HG03432 (cell line): Measurements from ENCODE around the gene ATG2A.

Experiments
- ATAC-seq: cut with Tn5 transposase; IDR thresholded peaks from one replicate; pipeline ENCODE4 v1.9.1; 2021; ENCODE audit warnings: mild to moderate bottlenecking, moderate library complexity; ENCODE audit not compliant: unreplicated experiment

Gene ATG2A

DNA sequence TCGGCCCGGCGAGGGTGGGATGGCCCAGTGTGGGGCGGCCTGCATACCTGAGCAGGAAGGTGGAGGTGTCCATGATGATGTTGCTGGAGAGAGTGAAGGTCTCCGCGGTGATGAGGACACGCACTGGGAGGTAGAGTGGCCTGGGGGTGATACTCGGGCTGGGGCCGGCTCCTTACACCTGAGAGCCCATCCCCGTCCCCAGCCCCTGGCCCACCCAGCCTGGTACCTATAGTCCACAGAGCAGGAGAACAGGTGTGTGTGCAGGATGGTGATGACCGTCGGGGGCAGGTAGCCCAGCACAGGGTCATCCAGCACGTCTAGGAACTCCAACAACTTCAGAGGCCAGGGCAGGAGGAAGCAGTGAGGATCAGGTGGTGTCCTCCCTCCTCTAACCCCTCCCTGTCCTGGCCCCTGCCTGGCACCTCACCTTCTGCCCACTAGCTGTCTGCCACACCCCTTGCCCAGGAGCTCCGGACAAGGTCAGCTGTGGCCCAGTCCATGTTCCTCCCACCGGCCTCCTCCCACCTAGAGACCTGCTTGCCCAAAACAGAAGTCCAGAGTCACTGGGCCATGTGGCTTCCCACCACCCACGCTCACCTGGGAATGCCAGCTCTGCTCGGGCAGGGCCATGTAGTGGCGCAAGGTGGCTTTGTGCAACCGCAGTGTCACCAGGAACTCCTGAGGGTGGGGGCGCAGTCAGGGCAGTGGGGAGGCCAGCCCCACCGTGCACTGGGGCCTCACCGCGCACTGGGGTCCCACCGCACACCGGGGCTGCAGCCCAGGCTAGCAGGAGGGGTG is 11.3 kb downstream of the ATG2A start:
- ATAC-seq = no peak

DNA sequence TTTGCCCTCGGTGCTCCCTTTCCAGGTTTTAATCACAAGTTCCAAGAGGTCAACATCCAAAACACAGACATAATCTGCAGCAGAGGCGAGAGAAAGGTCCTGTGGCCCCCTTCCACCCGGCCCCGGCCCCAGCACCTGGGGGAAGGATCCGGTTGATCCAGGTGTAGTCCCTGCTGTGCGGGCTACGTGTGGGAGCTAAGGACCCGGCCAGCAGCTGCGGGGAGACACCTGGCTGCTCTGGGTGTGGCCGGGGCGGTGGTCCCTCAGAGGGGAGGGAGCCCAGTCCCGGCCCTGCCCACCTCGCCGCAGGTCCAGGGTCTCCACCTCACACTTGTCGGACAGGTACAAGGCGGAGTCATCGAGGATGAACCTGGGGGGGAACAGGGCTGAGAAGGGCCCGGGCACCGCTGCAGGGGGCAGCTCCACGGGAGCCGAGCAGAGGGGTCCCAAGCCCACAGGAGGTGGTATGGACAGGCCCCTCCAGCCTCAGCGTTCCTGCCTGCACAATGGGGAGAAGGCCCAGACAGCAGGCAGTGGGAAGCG is 13.6 kb downstream of the ATG2A start:
- ATAC-seq = no peak

DNA sequence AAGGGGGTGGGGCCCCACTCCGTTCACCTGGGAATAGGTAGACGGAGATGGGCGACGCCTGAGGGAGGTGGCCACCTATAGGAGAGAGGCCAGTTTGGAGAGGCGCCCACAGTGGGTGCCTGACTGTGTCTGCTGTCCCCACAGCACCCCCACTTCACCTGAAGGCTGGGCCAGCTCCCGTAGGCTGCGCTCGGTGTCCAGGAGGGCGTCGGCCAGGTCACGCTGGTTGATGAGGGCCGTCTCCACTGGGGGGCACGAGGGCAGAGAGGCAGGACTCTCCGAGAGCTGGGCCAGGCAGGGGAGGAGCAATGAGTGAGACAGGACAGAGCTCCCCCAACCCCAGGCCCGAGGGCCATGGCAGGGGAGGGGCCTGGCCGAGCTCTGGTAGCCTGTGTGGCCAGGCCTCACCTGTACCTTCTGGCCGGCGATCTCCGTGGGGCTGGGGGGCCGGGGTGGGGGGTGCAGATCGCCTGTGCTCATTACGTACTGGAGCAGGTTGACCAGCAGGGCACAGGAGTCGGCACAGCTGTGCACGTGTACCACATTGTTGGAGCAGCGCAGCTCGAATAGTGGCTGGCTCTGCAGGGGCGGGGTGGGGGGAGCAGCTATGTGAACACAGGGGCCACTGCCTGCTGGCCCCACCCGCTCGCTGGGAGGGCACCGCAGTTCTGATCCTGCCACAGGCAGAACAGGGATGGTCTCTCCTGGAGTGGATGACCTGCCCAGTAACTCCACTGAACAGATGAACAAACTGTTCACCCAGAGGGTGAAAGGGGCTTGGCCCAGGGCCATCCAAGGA is 14.7 kb downstream of the ATG2A start:
- ATAC-seq = no peak

DNA sequence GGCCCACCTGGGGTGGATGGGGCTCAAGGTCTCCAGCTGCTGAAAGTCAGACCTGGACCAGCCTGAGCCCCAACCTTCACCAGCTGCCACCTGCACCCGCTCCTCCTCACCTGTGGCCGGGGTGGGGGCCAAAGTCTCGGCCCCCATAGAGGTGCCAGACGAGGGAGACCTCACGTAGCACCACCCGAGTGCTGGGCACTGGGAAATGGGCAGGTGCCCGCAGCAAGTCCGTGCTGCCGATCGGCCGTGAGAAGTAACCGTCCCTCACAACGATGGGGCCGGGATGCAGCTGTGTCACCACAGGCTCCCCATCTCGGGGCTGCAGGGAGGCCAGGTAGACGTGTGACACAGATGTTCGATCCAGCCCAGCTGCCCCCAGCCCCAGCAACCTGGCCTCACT is 16.2 kb downstream of the ATG2A start:
- ATAC-seq = no peak

DNA sequence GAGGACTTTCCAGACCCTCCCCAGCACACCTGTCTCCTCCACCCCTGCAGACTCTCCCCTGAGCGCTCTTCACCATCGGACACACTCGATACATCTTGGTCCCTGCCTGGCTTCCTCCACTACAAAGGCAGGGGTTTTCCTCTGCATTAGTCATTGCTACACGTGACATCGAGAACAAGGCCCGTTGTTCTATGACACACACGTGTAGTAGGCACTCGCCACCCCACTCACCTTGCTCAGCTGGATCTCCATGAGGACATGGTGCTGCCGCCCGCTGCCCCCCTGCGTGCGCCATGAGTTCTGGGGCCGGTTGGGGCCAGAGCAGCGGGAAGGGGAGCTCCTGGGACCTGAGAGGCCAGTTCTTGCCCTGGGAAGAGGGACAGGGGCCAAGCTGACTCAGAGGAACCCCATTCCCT is 16.7 kb downstream of the ATG2A start:
- ATAC-seq = no peak

DNA sequence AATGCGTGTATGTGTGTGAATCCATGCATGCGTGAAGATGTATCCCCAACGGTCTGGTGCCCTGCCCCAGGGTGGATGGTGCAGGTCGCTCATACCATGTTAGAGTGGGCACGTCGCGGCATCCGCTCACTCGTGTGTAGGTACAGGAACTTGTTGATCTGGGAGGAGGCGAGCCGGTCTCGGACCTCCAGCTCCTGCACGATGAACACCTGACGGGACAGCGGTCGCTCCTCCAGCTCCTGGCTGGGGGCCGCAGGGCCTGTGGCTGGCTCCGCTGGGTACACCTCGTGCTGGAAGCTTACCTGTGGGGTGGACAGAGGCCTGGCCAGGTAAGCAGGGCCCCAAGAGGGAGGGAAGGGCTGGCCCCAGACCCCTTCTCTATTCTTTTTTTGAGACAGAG is 18.5 kb downstream of the ATG2A start:
- ATAC-seq = no peak

DNA sequence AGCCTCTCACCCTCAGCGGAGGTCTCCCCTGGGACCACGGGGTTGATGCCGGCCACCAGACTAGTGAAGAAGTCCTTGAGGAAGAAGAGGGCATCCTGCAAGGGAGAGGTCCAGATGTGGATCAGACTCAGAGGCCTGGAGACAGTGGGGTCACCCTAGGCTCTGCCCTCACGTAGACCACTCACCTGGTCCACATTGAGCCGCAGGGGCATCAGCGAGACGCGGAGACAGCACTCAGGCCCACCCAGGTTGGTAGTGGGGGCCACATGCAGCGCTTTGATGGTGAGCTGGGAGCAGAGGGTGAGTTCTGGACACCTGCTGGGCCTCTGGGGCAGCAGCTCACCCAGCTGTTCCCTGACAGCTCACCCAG is 18.9 kb downstream of the ATG2A start:
- no peak for ATAC-seq

DNA sequence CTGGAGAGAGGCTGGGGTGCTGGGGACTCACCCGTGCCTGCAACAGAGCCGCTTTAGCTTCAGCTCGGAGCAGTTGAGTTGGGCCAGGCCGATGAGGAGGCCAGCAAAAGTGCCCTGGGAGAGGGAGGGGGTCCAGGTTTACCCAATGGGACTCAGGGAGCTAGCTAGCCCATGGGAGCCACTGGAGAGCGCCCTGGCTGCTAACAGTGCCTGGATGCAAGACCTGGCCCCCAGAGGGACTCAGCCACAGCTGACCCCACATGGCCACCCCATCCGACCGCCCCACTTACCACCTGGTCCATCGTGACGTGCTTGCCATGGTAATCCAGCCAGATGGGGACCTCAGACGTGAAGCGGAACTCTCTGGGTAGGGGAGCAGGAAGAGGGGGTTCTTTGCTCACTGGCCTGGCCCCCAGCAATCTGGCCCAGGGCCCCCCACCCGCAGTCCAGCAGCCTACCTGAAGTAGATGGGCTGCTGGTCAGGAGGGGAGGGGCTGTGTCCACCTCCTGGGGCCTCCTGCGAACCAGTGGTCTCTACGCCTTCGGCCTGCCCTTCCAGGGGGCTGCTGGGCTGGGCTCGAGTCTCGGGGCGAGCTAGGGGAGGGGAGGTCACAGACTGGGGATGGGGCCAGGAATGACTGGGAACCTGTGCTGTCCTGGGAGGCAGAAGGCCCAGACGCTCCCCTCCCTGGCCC is 19.5 kb downstream of the ATG2A start:
- no peak for ATAC-seq

DNA sequence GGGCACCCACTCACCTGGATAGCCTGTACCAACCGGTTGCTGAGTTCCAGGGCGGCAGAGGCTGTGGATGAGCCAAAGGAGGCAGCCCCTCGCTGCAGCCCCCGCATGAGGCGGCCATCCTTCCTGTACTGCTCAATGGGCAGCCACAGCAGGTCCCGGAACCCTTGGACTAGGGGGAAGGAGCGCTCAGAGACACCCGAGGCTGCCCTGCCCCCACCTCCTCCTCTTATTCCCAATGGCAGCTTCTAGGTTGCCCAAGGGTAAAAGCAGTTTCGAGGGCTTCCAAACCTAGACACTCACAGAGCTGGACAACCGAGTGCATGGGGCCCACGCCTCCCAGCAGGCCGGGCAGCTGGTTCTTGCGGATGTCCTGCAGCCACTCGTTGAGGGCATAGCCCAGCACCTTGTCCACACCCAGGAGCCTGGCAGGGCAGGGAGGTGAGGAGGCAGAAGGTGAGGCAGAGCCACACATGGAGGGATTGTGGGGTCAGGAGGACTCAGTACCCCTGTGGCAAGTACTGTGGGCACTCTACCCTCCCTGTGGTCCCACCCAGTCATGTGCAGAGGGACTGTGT is 20.5 kb downstream of the ATG2A start:
- no peak for ATAC-seq

DNA sequence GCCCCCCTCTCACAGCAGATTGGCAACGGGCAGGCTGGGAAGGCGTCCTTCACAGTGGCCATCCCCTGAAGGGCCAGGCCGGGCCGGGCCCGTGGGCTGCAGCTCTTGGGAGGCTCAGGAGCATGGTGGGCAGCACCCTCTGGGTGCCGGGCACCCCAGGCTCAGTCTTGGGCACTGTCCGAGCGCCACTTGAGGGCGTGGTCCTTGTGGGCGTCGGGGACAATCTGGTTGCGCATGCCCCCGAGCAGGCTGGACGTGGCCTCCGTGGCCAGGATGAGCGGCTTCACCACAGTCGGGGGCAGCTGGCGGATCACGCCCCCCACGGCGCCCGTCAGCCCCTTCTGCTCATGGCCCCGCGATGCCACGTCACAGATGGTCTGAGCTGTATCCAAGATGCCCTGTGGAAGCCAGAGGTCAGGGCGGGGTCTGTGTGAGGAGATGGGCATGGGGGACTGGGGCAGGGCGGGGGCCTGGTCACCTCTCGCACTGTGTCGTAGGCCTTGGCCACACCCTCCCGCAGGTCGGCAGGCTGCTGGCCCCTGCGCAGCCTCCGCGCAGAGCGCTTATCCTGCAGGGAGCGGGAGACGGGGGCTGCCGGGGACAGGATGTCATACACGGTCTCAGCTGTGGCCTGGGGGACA is 22.1 kb downstream of the ATG2A start:
- ATAC-seq = no peak

DNA sequence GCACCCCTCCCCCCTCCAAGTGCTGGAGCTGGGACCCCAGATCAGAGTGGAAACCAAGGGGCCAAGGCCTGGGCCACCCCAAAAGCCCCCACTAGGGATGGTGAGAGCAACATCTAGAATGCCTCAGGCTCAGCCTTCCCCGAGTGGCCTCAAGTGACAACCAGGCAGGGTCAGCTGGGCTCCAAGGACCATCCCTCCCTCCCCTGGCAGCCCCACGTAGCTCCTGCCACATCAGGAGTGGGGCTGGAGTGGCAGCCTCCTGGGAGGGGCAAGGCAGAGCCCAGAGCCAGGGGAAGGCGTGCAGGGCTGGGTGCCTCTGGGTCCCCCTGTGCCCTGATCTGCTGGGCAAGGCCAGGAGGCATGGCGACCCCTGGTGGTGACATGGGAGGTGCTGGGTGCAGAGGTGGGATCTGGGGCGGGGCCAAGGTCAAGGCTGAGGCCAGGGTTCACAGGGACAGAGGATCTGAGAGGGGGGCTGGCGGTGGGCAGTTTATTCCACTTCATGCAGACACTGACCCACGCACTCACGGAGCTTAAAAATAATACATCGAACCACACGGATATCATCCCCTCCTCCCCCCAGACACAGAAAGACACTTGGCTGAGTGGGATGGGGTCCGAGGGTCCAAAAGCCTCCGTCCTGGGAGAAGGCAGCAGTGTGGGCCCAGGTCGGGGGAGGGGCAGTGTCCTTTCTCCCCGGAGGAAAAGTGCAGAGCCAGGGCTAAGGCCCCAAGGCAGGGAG is 22.8 kb downstream of the ATG2A start:
- ATAC-seq = peak; percentile 57

DNA sequence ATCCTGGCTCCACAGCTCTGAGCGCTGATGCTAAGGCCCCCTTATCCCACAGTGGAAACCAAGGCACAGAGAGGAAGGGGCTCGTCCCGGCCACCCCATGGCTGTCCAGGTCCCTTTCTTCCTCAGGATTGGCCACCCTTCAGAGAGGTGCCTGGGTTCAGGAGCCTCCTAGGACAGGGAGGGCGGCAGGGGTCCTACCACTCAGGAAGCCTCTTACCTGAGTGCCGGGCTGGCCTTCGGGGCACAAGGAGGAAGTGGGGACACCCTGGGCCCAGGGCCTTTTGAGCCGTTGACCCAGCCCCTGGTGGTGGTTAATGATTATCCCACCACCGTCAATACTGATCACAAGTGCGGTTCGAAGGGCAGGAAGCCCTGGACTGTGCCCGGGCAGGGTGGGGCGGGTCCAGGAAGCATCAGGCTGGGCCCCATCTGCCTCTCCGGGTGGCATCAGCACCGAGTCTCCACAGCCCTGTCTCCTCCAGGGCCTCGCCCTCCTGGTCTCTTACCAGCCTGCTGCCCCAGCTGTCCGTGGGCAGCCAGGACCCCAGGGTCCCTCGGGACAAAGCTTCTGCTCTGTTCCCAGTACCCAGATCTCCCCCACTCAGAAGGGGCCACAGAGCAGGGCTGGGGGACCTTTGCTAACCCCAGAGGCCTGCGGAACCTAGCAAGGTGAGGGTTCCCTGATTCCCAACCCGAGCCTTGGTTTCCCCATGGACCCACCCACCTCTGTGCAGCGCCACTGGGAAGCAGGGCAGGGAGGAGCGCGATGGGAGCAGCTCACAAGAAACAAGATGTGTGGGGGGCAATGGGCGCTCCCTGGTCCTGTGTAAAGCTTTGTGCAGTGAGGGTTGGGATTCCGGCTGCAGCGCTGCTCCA is 23.6 kb downstream of the ATG2A start:
- no peak for ATAC-seq

DNA sequence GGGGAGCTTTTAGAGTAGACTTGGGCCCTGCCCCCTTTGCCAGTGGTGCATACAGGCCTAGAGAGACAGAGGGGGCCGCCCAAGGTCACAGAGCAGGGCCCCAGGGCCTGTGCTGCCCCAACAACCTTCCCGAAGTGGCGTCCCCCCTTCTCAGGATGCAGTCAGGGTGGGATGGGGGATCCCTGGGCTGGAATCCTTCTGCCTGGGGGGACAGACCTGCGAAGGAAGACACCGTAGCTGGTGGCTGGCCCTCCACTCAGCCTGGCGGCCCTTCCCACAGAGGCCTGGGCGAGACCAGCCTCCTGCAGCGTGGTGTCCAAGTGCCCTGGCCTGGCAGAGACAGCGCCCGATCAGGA is 24.2 kb downstream of the ATG2A start:
- ATAC-seq = no peak

DNA sequence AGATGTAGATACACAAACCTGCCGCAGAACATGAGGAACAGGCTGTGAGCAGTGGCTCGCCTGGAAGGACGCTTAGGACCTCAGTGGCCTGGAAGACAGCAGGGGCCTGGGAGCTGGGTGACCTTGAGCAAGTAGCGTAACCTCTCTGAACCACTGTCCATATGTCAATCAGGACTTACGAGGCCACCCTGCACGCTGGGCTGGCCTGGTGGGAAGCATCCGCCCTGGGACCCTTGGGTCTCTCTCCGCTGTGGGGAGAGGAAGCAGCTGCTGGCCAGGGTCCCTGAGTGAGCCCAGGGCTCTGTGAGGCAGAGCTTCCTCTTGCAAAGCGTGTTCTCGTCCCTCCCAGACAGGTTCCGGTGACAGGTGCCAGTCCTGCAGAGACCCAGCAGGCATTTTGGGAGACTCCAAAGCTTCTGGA is 24.6 kb downstream of the ATG2A start:
- ATAC-seq = no peak

DNA sequence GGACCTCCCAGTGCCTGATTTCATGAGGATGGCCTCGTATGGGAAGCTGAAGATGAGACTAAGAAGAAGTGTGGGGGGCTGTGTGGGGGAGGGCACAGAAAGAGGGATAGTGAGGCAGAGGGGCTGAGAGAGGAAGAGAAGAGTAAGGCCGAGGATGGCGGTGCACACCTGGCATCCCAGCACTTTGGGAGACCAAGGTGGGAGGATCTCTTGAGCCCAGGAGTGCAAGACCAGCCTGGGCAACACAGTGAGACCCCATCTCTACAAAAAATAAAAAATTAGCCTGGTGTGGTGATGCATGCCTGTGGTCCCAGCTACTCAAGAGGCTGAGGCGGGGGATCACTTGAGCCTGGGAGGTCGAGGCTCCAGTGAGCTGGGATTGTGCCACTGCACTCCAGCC is 25.1 kb downstream of the ATG2A start:
- ATAC-seq = no peak

DNA sequence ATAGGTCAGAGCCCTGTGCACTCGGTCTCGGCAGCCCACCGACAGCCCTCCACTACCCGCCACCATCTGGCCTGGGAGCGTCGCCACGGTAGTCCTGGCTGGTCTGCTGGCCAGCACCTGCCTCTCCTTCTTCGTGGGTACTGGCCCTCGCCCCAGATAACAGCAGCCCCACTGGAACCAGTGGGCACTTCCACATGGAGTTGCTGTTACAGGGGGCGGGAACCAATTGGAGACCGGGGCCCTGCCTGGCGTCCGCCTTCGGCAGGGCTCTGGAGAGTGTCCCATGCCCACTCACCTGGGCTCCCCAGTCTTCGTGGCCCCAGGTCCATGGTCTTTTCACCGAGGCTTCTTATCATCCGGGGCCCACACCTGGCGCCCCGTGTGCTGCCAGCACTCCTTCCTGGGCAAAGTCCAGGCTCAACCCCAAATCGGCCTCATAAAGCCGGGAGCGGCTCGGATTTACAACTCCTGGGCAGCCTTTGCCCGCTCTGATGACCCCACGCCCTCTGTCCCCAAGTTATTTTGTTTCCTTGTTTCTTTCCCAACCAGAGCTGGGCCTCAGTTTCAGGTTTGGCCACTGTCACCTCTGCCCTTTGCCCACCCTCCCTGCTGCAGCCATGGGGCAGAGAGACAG is 25.7 kb downstream of the ATG2A start:
- no peak for ATAC-seq

DNA sequence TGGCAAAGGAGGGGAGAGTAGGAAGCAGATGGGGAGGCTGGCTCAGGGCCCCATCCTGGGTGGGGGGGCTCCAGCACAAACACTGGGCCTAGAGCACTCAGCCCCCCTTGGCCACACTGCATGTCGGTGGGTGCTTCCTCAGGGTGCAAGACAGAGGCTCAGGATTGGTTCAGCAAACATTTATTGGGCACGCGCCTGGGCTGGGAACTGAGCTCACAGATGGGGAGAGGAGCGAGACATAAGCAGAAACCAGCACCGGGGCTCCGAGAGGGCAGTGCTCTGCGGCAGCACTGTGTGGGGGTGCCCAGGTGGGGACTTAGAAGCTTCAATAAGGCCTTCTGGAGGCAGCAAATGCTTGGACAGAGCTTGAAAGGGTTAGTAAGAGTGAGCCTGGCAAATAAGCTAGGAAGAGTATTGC is 26.5 kb downstream of the ATG2A start:
- no peak for ATAC-seq

DNA sequence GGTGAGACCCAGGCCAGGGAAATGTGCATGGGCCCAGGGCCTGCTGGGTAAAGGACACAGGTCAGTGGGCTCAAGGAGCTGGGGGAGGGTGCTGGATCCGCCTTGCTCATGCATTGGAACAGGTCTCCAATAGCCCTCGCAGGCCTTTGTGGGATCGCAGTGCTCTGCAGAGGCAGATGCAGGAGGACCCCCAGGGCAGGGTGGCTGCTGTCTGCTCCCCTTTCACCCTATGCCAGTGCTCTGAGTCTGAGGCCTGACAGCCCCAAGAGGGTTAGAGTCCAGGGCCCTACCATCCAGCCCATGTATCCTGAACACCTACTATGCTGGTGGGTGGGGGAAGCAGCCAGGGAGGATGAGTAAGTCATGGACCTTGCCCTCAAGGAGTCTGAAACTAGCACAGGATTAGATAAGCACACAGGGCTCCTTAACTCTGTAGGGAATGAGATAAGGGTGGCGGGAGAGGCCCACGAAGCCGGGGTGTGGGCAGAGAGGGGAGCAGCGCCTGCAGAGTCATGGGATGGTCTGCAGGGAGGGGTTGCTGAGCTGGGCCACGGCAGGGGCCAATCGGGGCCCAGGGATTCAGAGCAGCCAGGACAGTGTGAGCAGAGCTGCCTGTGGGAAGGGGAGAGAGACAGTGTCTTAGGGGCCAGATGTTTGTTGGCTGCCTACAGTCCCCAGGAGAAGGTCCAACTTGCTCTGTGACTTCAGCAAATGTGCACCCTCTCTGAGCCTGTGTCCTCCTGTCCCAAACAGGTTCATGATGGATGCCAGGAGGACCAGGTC is 28.1 kb downstream of the ATG2A start:
- ATAC-seq = no peak
